Stimulated activated CD8-positive, alpha-beta memory T cell treated with anti-CD3 and anti-CD28 coated beads, Interleukin-7, amount 100 ng/mL, for 48 hours (primary cell): Measurements from ENCODE around the gene DOK5.
"Not testable (repeated sequence)": the region's sequence is repeated elsewhere in the genome, so short reads cannot be mapped to it uniquely, and the experiment has no call there.

Experiments used
- DNase-seq, 2 donors: peaks; one replicate each; pipeline ENCODE4 v3.0.0-alpha.2; 2020; ENCODE audit warnings: low read depth in 1 of 2; ENCODE audit errors: extremely low read depth in 1 of 2

DOK5 gene

GRCh38 chr20:54475334-54476168, at the start of gene DOK5:
DOK5 (plus strand) TSS chr20:54475593; CDS start chr20:54475947, 354 bp downstream.
- no peak for DNase-seq

DNA sequence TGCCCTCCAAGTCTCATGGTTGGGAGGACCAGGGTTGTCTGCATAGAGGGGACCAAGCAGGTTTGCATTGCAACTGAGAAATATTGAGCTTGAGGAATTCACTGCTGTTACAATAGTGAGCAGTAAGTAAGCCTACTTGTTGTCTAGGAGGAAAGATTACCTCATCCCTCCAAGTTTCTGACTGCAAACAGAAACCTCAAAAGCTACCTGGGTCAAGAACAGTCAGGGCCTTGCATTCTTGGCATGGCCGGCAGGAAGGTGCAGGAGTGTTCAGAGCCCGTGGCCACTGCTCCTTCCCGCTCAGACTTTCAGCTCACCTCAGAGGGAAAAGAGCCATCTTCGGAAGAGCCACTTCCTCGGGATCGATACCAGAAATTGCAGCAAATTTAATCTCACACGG, 46.0 kb upstream of the DOK5 start:
- DNase-seq, result no peak

DNA sequence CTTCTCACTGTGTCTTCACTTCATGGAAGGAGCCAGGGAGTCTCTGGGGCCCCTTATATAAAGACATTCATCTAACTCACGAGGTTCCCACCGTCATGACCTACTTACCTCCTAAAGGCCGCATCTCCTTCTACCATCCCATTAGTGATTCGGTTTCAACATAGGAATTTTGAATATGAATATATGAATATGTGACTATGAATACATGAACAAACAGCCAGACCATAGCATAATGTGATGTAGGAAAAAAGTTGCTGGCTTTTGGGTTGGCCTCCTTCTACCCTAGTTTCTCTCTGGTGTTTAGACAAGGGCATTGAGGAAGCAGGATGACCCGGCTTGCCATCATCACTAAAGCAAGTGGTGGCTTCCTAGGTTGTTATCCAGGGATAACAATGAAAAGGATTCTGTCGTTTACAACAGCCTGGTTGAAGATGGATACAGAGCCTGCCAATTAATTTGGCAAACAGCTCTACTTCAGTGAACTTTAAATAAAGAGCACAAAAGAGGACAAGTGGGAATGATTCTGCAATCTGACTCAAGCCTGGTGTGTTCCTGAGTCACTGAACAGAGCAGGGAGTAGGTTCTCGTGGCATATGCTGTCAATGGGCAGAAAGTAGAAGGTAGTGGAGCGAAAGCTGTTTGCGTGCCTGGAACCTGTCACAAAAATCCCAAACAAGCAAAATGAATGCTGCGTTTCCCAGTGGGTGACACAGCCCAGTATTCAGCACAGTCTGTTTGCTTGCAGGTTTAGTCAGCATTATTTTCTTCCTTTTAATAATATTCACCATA, 44.0 kb upstream of the DOK5 start:
- no peak for DNase-seq

- DNase-seq, result no peak
Observed at GRCh38 chr20:54432966-54433365, 42.4 kb upstream of the DOK5 start.

DNA sequence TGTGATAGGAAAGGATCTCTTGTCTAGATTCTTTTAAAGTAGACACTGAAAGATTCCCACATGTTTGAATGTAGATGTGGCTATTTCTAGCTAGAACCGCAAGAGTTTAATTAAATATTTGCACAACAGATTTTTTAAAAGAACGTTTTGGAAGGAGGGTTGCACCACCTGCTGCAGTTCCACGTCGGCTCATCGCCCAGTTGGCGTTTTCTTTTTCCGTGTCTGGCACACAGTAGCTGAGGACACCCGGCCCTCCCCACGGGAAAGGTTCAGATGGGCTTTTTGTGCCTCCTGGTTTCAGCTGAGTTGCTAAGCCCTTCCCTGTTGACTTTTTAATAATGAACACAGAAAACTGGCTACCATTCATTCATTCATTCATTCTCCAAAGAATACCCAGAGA, 41.8 kb upstream of the DOK5 start:
- no peak for DNase-seq

DNA sequence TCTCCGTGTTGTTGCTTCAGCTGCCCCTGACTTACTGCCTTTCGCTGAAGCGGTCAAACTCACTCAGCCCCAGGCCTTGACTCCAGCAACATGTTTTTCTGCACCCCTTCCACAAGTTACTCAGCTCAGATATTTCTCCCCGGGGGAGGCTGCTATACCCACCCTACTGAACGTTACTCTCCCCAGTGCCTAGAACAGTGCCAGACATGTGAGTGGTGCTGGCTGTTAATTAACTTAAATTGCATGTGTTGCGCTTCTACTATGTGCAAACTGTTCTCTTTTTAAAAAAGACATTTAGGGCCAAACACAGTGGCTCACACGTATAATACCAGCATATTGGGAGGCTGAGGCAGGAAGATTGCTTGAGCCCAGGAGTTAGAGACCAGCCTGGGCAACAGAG, 41.2 kb upstream of the DOK5 start:
- DNase-seq, result no peak

DNA sequence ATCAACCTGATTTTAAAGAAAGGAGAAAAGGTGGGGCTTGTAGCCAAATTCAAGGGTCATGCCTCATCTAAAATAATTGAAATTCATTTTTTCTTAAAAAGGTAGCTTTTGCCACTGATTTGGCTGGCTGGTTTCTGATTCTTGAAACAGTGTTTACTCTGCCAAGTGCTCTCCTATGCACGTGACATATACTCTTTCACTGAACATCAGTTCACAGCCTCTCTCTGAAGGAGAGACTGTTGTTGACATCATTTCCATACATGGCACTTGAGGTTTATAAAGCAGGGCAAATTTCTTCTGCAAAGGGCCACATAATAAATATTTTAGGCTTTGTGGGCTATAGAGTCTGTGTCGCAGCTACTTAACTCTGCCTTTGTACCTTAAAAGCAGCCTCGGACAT, 40.4 kb upstream of the DOK5 start:
- DNase-seq, result no peak

DNA sequence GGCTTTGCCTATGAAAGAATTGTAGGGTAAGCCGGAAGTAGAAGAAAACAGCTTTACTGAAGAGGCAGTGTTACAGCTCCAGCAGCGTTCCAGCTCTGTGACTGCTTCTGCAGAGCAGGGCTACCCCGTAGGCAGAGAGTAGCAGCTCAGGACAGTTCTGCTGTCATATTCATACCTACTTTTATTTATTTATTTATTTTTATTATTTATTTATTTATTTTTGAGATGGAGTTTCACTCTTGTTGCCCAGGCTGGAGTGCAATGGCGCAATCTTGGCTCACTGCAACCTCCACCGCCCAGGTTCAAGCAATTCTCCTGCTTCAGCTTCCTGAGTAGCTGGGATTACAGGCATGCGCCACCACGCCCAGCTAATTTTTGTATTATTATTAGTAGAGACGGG, 39.0 kb upstream of the DOK5 start:
- not testable (repeated sequence) for DNase-seq

DNA sequence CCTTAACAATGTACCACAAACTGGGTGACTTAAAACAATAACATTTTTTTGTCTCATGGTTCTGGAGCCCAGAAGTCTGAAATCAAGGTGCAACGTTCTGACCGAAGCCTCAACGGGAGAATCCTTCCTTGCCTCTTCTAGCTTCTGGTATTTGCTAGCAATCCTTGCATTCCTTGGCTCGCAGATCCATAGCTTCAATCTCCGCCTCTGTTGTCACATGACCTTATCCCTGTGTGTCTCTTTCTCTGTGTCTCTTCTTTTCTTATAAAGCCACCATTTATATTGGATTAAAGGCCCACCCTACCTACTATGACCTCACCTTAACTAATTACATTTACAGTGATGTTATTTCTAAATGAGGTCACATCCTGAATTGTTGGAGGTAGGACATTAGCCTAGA, 37.2 kb upstream of the DOK5 start:
- DNase-seq, result no peak

DNA sequence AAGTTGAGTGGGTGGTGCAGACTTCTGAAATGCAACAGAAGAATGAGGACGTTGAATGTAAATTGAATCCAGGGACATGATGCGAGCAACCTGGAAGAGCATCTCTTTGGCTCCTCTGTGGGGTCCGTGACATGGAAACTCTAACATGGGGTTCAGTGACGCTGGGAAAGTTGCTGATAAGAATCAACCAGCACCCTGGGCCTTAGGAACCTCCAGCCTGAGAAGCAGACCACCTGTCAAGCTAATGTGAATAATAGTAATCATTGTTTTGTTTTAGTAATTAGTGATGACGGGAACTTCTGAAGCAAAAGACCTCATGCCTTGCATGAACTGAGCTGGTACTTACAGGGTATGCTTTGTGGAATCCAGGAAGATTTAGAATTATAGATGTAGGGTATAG, 25.2 kb upstream of the DOK5 start:
- no peak for DNase-seq

DNA sequence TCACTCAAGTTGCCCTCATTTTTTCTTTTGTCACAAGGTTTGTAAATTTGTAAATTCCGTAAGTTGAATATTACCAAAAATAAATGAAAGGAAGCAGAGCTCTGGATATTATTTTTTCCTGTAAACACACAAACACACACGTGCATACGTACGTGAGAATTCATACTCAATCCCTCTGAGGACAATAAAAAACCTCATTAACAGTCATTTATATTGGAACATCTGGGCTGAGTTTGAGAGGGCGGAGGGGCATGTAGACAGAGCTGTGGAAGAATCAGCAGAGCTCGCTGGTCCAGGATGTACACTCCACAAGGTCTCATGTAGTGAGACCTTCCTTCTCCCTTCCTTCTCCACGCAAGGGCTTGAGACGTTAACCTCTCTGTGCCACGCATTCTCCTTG, 24.2 kb upstream of the DOK5 start:
- DNase-seq, result no peak

- no peak for DNase-seq
Observed at GRCh38 chr20:54452277-54452676, 23.1 kb upstream of the DOK5 start.

GRCh38 chr20:54454982-54455381, 20.4 kb upstream of the DOK5 start:
- no peak for DNase-seq

GRCh38 chr20:54456423-54456822, 19.0 kb upstream of the DOK5 start:
- no peak for DNase-seq

GRCh38 chr20:54456961-54457360, 18.4 kb upstream of the DOK5 start:
- DNase-seq, result no peak

DNA sequence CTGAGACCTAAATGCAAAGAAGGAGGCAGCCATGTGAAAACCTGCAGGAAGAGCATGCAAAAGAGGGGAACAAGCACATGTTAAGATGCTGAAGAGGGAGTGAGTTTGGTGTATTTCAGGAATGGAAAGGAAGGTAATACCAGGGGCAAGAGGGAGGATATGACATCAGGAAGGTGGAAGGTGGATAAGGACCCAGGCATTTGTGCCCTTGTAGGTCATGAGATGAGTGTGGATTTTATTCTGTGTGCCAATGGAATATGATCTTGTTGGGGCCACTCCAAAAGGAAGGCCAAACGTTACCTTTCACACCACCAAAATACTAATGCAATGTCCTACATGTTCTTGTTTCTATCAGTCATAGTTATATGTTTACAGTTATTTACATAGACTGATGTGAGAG, 17.2 kb upstream of the DOK5 start:
- no peak for DNase-seq

DNA sequence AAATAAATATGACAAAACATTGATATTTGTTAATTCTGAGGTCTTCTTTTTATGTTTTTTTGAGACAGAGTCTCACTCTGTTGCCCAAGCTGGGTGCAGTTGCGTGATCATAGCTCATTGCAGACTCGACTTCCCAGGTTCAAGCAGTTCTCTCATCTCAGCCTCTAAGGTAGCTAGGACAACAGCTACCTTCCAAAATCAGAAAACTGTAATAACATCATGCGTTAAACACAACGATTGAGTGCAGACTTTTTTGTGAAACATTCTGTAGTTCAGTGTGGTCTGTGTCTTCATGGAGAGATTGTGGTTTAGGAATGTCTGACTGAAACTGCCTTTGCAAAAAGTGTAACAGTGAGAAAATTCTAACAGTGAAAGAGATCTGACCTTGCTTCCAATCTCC, 16.1 kb upstream of the DOK5 start:
- DNase-seq, result no peak

GRCh38 chr20:54464003-54464402, 11.4 kb upstream of the DOK5 start:
- DNase-seq, result no peak

DNA sequence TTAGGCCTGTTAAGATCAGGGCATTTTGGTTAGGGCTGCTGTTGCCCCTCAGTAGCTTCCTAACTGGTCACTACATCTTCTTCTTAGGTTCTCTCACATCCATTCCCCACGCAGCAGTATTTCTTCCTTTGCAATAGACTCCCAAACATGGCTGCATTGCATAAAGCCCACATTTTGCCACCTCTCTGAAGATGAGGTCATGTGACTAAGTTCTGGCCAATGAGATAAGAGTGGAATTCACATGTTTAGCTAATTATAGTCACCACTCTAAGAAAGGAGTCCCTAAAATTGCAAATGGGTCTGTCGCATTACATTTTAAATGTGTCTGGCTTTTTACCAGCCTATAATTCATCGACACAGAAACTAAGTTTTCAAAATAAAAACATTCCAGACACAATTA, 9.3 kb upstream of the DOK5 start:
- DNase-seq, result no peak

GRCh38 chr20:54467622-54468021, 7.8 kb upstream of the DOK5 start:
- no peak for DNase-seq

DNA sequence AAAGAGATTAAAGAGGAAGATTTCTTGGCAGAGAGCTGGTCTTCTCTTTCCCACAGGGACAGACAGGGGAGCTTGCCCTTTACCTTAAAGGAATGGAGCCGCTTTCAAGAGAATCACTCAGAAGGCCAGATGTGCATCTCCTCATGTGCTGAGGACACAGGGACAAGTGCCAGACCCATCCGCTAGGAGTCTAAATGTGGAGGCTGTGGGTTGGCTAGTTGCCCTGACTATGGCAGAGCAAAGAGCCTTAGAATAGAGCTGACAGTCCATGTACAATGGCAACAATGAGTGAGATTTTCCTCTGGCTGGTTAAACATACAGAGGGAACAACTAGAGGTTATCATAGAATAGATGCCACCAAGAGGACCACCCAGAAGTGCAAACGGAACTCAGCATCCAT, 7.3 kb upstream of the DOK5 start:
- DNase-seq, result no peak

DNA sequence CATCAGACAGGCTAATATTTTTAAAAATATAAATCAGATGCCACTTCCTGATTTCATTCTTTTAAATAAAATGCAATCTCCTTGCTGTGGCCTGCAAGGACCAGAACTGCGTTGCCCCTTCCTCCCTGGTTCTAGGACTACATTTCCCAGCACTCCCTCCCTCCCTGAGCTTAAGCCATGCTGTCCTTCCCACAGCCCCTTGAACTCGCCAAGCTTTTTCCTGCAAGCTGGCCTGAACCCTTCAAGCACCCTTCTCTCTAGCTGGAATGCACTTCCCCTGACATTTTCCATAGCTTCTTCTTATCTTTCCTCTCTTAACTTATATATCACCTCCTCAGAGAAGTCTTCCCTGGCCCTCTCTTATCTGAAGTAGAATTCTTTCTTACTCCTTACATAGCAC, 6.1 kb upstream of the DOK5 start:
- DNase-seq, result no peak
